Measurements from ENCODE around the gene INPP5A. TPM values are rescaled to one million over a fixed set of nuclear protein-coding genes. Genes with fewer than 3 reads are reported as not detected.

INPP5A gene
- total RNA-seq, 1 experiment from 2014 or later, result 22.6 TPM

- Histone ChIP-seq H3K4me2 (ENCODE audit: low read length) (no peak overlapping the region), H3K9ac (ENCODE audit: low read length) (no peak overlapping the region), H2AFZ (ENCODE audit: low read length) (no peak overlapping the region), H3K36me3 (ENCODE audit: low read depth, low read length) (no peaks in the 10 kb centered on the region), H3K27ac (ENCODE audit: low read length) (no peak overlapping the region), H3F3A (ENCODE audit: low read length, unreplicated experiment) (no peaks in the 10 kb centered on the region), H3K4me3 (ENCODE audit: low read length) (no peak overlapping the region), H3K27me3 (ENCODE audit: low read length) (no peaks in the 10 kb centered on the region), H3K4me1 (ENCODE audit: insufficient read depth, low read length) (no peaks in the 10 kb centered on the region; the same call in 1 of the 2 replicates), H3K79me2 (ENCODE audit: low read length) (no peaks in the 10 kb centered on the region), H3K9me3 (ENCODE audit: low read length) (no peaks in the 10 kb centered on the region), H4K20me1 (ENCODE audit: low read length) (no peaks in the 10 kb centered on the region), H3K9me2 (replicated peaks; ENCODE audit: low read length) (no peaks in the 10 kb centered on the region)
- TF ChIP-seq, protein P1, sequence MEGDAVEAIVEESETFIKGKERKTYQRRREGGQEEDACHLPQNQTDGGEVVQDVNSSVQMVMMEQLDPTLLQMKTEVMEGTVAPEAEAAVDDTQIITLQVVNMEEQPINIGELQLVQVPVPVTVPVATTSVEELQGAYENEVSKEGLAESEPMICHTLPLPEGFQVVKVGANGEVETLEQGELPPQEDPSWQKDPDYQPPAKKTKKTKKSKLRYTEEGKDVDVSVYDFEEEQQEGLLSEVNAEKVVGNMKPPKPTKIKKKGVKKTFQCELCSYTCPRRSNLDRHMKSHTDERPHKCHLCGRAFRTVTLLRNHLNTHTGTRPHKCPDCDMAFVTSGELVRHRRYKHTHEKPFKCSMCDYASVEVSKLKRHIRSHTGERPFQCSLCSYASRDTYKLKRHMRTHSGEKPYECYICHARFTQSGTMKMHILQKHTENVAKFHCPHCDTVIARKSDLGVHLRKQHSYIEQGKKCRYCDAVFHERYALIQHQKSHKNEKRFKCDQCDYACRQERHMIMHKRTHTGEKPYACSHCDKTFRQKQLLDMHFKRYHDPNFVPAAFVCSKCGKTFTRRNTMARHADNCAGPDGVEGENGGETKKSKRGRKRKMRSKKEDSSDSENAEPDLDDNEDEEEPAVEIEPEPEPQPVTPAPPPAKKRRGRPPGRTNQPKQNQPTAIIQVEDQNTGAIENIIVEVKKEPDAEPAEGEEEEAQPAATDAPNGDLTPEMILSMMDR (conservative IDR thresholded peaks at IDR 0.05; ENCODE audit: low read depth, low read length), result no peak
- TF ChIP-seq EZH2 (IDR thresholded peaks at IDR 0.05; ENCODE audit: low read length, unreplicated experiment) (no peak), EZH2phosphoT487 (IDR thresholded peaks at IDR 0.05; ENCODE audit: borderline replicate concordance, low read length) (no peak)
- POLR2A ChIA-PET (ENCODE audit: unreplicated experiment), result interaction anchor here (0.6 kb wide), 1 partner anchor 232 kb away, joined by 3 read pairs; no protein-coding TSS in a partner anchor
- BruUV-seq (replicated peaks), result no TSS peak
- CTCF ChIA-PET, result no interaction called here
- ATAC-seq, result peak; percentile 37; the same call in 1 of the 2 replicates
- peak; percentile 11 for DNase-seq
- intact Hi-C loops (cut with micrococcal nuclease), result no loop called here
These were observed 226.5 kb downstream of the INPP5A start for GRCh38 chr10:132764108-132764507.

DNA sequence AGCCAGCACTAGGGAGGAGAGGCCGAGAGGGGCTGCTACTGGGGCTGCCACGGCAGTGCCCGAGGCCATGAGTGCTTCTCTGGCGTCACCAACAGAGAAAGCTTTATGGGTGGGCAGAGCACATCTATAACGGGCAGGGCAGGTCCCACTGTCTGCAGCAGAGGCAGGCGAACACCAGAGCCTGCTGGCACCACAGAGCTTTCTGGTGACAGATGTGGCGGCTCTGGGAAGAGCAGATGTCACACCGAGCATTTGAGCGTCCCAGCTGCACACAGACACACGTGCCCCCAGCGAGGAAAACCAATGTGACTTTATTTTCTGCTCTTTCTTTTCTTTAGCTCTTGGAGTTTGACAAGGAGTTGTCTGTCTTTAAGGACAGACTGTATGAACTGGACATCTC, 227.8 kb downstream of the INPP5A start:
- H3K27ac ChIP-seq (ENCODE audit: low read length), result no peak overlapping the region
- no peaks in the 10 kb centered on the region for H3K9me3 ChIP-seq (ENCODE audit: low read length)
- H3K4me1 ChIP-seq (ENCODE audit: insufficient read depth, low read length), result no peaks in the 10 kb centered on the region; the same call in 1 of the 2 replicates
- no peaks in the 10 kb centered on the region for H3K79me2 ChIP-seq (ENCODE audit: low read length)
- H3K27me3 ChIP-seq (ENCODE audit: low read length), result no peaks in the 10 kb centered on the region
- no peaks in the 10 kb centered on the region for H3K36me3 ChIP-seq (ENCODE audit: low read depth, low read length)
- BruUV-seq (replicated peaks), result no TSS peak
- H2AFZ ChIP-seq (ENCODE audit: low read length), result no peak overlapping the region
- no peaks in the 10 kb centered on the region for H3K9me2 ChIP-seq (replicated peaks; ENCODE audit: low read length)
- H3K4me3 ChIP-seq (ENCODE audit: low read length), result no peak overlapping the region
- intact Hi-C loops (cut with micrococcal nuclease), result no loop called here
- no peak overlapping the region for H3K9ac ChIP-seq (ENCODE audit: low read length)
- H3K4me2 ChIP-seq (ENCODE audit: low read length), result no peak overlapping the region
- no peaks in the 10 kb centered on the region for H4K20me1 ChIP-seq (ENCODE audit: low read length)
- ChIA-PET POLR2A (ENCODE audit: unreplicated experiment) (no interaction called here), CTCF (no interaction called here)
- DNase-seq (no peak), ATAC-seq (no peak)
- TF ChIP-seq, protein P1 (conservative IDR thresholded peaks at IDR 0.05; ENCODE audit: low read depth, low read length), result no peak
- TF ChIP-seq EZH2 (IDR thresholded peaks at IDR 0.05; ENCODE audit: low read length, unreplicated experiment) (no peak), EZH2phosphoT487 (IDR thresholded peaks at IDR 0.05; ENCODE audit: borderline replicate concordance, low read length) (no peak)
- no peaks in the 10 kb centered on the region for H3F3A ChIP-seq (ENCODE audit: low read length, unreplicated experiment)

DNA sequence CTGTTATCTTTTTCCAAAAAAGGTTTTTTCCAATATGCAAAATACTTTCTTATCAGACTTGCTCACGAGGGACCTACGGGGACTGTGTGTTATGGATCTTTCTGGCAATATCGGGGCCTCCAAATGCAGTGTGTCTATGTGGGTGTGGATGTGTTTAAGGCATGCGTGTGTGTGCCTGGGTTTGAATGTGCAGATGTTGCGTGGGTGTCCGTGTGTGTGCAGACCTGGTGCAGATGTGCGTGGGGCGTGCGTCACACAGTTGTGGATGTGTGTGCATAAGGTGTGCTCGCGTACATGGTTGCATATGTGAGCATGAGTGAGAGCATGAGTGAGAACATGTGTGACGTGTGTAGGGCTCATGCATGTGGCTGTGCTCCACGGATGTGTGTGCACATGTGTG, 228.7 kb downstream of the INPP5A start:
- H3K4me2 ChIP-seq (ENCODE audit: low read length), result no peak overlapping the region
- H3K27ac ChIP-seq (ENCODE audit: low read length), result no peak overlapping the region
- CTCF ChIA-PET, result no interaction called here
- no peak overlapping the region for H3K9ac ChIP-seq (ENCODE audit: low read length)
- intact Hi-C loops (cut with micrococcal nuclease), result no loop called here
- no peaks in the 10 kb centered on the region for H3F3A ChIP-seq (ENCODE audit: low read length, unreplicated experiment)
- no TSS peak for BruUV-seq (replicated peaks)
- H3K27me3 ChIP-seq (ENCODE audit: low read length), result no peaks in the 10 kb centered on the region
- DNase-seq (no peak), ATAC-seq (no peak)
- no peaks in the 10 kb centered on the region for H3K9me3 ChIP-seq (ENCODE audit: low read length)
- H4K20me1 ChIP-seq (ENCODE audit: low read length), result no peaks in the 10 kb centered on the region
- no peaks in the 10 kb centered on the region for H3K79me2 ChIP-seq (ENCODE audit: low read length)
- TF ChIP-seq EZH2 (IDR thresholded peaks at IDR 0.05; ENCODE audit: low read length, unreplicated experiment), result no peak
- TF ChIP-seq EZH2phosphoT487 (IDR thresholded peaks at IDR 0.05; ENCODE audit: borderline replicate concordance, low read length), result no peak
- TF ChIP-seq, protein P1 (conservative IDR thresholded peaks at IDR 0.05; ENCODE audit: low read depth, low read length), result no peak
- H3K4me1 ChIP-seq (ENCODE audit: insufficient read depth, low read length), result no peaks in the 10 kb centered on the region; the same call in 1 of the 2 replicates
- H3K4me3 ChIP-seq (ENCODE audit: low read length), result no peak overlapping the region
- no peak overlapping the region for H2AFZ ChIP-seq (ENCODE audit: low read length)
- POLR2A ChIA-PET (ENCODE audit: unreplicated experiment), result no interaction called here
- H3K9me2 ChIP-seq (replicated peaks; ENCODE audit: low read length), result no peaks in the 10 kb centered on the region
- no peaks in the 10 kb centered on the region for H3K36me3 ChIP-seq (ENCODE audit: low read depth, low read length)

Data from PC-3 (cell line).